Astrocyte of the spinal cord (primary cell): ENCODE results near the gene INPP5A.
A peak's percentile ranks its signal among the peaks of the same experiment; 100 is the strongest.

Experiments
- DNase-seq: peaks from one replicate; pipeline ENCODE4 v3.0.0; 2011; ENCODE audit warnings: low read depth, low spot score
- H3K4me3 ChIP-seq: 2 replicates; pipeline ENCODE4 v1.5.1; 2011; ENCODE audit warnings: low read depth, mild to moderate bottlenecking, low read length, moderate library complexity
- CTCF ChIP-seq: IDR thresholded peaks from 2 replicates; pipeline ENCODE4 v1.5.1; 2012; ENCODE audit warnings: low read depth, mild to moderate bottlenecking, low read length, inconsistent platforms
- in situ Hi-C: cut with HindIII; loops from 2 replicates; pipeline ENCODE4 v1.10.0; 2017; ENCODE audit warnings: low sequenced_read_pairs

The INPP5A gene

GRCh38 chr10:132634241-132634946 lies 96.8 kb downstream of the INPP5A start:
- in situ Hi-C loops, result no loop called here
- TF ChIP-seq CTCF, result no peak
- DNase-seq, result no peak
- no peak overlapping the region for H3K4me3 ChIP-seq

GRCh38 chr10:132634947-132635271 lies 97.3 kb downstream of the INPP5A start:
- in situ Hi-C loops, result no loop called here
- no peak for TF ChIP-seq CTCF
- DNase-seq, result no peak
- H3K4me3 ChIP-seq, result no peak overlapping the region

- DNase-seq, result no peak
- no peak for TF ChIP-seq CTCF
- in situ Hi-C loops, result no loop called here
Measured at GRCh38 chr10:132636358-132636757, 98.8 kb downstream of the INPP5A start.

GRCh38 chr10:132637477-132638129 lies 100.0 kb downstream of the INPP5A start:
- peak; percentile 68 for DNase-seq
- in situ Hi-C loops, result no loop called here
- H3K4me3 ChIP-seq, result no peak overlapping the region
- TF ChIP-seq CTCF, result peak; percentile 75

More at GRCh38 chr10:132636358-132636757, 98.8 kb downstream of the INPP5A start:
- H3K4me3 ChIP-seq, result no peak overlapping the region

GRCh38 chr10:132638130-132638515 lies 100.5 kb downstream of the INPP5A start:
- in situ Hi-C loops, result no loop called here

GRCh38 chr10:132639470-132639869 lies 101.9 kb downstream of the INPP5A start:
- no peak for DNase-seq
- H3K4me3 ChIP-seq, result no peak overlapping the region
- TF ChIP-seq CTCF, result no peak
- in situ Hi-C loops, result no loop called here

More at GRCh38 chr10:132638130-132638515, 100.5 kb downstream of the INPP5A start:
- no peak for DNase-seq
- no peak for TF ChIP-seq CTCF
- H3K4me3 ChIP-seq, result no peak overlapping the region
